ENCODE data around the gene FDXR.

FDXR gene

DNA sequence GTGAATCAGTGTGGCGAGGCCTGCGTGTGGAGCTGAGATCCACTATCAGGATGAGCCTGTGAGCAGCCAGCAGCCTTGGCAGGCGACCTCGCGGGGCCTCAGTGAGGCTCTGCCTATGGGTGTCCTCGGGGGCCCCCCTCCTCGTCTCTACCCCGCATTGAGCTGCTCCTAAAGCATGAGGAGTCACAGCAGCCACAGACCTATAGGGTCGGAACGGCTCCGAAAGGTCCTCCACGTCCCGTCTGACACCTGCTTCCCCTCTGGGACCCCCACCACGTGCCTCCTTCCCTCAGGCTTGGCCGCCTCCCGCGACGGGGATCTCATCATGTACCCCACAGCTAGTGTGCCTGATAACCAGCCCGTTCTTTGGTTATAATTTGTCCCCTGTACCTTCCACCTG lies 41.9 kb downstream of the FDXR start:
- no peak for DNase-seq

DNA sequence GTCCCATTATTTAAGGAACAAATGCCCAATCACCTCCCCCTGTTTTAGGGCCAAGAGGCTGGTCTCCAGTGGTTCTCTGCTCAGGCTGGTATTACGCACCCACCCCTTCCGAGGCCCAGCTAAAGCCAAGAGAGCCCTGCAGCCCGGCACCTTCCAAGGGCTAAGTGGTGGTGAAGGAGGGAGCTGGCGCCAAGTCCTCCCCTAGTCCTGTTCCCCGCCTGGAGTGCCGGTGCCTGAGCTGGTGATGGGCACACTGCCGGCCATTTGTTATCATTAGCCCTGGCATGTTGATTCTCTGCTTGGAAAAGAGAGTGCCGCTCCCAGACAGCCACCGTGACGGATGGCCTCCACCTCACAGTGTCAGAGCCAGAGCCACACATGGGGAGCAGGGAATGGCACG lies 45.0 kb downstream of the FDXR start:
- DNase-seq = no peak

DNA sequence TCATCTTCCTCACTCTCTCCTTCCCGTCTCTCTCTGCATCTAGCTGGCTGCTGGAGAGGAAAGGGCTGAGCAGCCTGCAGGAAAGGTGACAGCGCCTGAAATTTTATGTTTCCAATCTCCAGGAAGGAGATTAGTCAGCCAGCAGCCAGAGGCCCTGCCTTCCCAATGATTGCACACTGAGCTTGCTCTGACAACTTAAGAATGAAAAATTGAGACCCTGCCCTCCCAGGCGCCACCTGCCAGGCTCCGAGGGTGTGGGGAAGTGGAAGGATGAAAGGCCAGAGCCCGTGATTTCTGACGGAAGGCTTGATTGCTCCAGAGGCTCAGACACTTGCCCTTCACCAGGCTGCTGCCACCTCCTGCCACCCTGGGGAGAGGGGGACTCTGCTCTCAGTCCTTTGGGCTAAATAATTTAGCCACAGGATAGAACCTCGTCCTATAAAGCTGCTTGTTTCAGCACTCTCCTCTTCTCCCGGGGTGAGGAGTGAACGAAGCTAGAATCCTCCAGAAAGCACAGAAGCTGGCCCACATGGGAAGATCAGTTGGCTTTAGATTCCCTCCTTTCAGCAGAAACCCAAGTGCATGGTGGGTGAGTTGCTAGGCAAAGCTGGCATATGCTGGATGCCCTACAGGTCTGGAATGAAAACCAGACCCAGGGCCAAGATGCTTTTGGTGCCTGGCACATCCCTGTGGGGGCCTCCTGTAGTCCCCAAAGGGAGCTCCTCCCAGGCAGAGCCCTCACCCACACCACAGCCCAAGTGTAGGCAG lies 46.7 kb downstream of the FDXR start:
- no peak for DNase-seq

- no peak for DNase-seq
Observed at GRCh38 chr17:74824961-74825627, 47.7 kb downstream of the FDXR start.

DNA sequence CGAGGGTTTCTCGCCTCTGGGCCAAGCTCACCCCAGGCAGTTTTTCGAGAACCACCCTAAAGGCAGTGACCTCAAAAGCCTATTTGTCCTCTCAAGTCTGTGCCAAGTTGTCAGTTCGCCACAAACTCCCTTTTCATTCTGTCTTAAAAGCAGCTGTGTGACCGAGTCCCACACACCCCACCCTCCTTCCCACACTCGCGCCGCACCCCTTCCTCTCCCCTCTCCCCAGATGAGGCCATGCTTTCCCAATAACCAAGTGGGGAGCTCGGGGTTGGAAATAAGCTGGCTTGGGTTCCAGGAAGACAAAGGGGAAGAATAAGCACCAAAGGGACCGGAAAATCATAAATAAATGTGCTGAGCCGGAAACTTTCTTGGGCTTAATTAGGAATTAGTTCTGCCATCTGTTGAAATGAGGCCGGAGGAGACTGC lies 49.8 kb downstream of the FDXR start:
- DNase-seq = no peak

DNA sequence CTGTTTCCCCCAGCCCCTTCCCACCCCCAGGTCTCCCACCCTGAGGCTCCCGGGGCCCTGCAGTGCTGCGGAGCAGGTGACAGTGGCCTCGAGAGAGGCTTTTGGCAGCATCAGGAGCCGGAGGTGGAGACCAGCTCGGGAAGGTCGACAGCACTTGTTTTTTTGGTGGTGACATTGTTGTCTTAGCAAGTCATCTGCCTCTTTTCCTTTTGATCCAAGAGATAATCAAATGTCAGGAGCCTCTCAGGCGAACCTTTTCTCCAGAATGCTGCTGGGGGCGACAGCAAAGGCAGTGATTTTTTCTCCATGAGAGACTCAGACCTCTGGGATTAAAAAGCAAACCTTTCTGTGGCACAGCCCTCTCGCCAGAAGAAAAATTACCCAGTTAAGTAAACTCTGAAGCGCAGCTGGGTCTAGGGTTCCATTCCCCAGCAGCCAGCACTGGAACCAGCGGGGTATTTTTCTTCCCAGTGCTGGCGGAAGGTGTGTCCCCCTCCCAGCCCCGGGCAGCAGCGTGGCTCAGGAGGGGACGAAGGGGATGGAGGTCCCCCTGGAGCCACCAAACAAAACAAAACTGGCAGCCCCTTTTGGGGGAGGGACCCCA lies 50.4 kb downstream of the FDXR start:
- DNase-seq = no peak

DNA sequence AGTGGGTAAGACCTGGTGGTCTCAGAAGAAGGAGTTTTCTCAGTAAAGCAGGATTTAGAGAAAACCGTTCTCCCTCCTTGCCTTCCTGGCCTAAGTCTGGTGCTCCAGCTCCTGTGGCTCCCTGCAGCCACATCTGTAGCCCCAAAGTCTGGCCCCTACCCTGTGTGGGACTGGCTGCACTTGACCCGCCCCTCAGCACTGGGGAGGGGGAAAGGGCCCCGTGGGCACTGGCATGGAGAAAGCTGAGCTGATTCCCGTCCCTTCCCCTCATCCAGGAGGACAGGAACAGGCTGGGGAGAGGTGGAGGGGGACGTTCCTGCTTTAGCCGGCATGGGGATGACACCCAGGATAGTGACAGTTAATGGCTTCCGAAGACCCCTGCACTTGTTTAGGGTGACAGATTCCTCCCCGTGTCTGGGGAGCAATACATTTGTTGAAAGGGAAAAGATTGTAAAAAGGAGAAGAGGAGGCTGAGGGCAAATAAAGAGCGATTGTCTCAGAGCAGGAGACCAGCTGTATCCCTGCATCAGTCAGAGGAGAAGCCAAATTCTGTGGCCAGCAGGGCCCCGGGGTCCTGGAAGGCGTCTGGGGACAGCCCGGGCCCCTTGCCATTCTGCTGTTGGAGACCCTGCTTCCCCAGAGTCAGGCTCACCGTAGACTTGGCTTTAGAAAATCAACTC lies 51.0 kb downstream of the FDXR start:
- no peak for DNase-seq

GRCh38 chr17:74819801-74820436 lies 52.9 kb downstream of the FDXR start:
- no peak for DNase-seq

DNA sequence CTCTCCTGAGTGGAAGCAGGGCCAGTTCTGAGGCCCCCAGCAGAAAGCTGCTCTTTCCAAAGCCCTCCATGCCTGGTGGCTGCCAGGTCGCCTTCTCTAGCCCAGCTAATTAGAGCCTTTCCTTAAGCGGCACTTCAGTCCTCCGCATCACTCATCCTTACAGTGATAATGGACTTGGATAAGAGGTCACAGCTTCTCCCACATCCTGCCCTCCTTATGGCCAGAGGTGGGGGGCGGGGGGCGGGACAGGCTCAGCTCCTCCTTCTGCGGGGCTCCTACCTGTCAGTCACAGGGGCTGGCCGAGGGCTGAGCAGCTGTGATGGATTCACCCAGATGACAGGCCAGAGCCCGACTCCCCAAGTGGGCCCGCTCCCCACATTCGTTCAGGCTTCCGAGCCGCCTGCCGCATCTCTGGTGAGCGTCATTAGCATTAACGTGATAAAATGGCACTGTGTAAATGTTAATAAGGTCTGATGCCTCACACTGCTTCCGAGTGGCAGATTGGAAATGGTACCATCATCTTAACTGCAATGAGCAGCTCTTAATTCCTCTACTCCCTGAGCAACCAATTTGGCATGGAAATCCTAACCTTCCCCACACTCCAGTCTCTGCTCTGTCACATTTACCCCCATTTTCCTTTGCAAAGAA lies 54.4 kb downstream of the FDXR start:
- DNase-seq = no peak

DNA sequence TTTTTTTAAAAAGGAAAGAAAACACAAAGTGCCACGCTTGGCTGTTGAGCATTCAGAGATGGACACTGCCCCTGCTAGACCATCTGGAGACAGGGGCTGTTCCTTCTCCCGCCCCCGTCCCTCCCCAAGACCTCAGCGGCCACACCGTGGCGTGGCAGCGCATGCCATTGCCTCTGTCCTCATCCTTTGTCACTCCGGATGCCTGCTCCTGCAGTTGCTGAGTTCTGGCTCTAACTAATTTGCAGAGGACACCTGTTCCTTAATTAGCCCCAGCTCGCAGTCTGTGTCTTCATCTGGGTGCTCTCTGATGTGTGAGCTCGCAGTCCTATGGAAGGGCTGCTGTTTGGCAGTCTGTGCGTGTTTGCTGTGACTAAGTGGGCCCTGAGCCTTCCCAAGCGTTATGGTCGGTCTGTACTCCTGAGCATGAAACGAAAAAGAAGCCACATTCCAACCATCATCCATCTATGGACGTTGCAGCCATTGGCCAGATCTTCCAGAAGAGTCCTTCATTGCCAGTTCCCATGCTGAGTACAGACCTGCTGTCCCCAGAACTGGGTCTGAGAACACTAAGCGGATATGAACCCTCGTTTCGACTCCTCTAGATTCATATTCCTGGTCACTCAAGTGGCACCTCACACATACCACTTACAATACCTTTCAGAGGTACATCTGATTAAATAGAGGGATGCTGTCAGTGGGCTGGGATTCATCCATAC lies 55.7 kb downstream of the FDXR start:
- no peak for DNase-seq

DNA sequence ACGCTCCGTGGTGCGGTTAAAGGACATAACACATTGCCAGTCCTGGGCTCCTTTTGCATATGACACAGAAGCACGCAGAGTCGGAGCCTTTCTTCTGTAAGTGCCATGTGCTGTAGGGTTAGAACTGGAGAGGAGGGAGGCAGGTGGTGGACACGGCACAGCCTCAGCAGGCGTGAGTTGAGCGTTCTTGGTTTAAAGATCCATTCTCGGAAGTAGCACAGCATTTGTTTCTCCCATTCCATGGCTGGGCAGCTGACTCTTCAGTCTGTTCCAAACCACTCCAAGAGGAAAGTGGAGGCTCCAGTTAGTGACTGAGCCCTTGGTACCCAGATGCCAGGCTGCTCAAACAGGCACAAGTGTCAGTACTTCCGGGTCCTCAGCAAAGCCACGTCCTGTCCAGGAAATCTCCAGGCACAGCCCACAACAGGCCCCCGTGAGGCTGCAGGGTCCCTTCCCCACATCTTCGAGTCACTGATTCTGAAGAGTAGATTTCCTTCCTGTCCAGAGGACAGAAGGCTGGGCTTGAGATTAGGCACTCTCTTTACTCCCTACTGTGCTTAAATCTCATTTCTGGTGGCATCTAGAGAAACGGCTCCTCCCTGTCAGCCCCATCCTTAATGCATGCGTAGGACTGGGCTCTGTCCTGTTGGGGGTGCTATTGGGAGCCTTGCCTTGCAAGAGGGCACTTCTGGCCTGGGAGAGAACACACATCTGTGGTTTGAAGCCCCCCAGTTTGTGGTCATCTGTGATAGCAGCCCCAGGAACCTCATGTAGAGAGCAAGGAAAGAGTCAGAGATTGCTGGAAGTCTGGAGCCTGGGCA lies 57.0 kb downstream of the FDXR start:
- DNase-seq = no peak

DNA sequence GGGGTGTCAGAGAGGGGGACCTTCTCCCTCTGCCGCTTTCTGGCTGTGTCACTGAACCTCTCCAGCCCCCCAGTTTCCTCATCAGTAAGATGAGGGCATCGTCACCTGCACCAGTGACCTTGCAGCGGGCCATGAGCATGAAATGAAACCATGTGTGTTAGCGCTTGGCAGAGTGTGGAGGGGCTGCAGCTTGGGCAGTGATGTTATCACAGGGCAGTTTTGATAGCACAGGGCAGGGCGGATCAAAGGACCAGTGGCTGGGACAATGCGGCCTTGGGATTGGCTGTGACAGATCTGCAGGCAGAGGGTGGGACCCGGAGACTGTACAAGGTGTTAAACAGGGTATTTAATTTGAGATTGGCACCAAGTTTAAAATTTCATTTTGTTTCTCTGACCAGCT lies 57.7 kb downstream of the FDXR start:
- no peak for DNase-seq

DNA sequence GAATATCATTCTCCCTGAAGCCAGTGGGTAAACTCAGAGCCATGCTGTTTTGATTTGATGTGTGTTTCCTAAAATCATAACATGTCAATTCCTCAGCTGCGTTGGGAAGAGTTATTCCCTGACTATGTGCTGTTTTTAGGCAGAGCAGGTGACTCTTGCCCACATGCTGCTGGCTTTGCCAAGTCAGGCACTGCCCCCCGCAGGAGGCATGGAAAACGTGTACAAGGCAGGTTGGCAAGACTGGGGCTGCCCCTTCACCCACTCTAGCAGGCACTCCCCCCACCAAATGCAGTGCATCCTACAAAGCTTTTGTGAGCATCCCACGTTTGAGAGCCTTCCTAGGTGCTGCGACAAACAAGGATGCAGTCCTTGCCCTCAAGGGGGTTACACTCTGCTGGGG lies 58.3 kb downstream of the FDXR start:
- no peak for DNase-seq

Measured in stimulated activated CD4-positive, alpha-beta T cell treated with anti-CD3 and anti-CD28 coated beads, Interleukin-1b, Interleukin-23, amount 100 ng/mL, for 48 hours (primary cell).